Transverse colon (tissue), 3 donors: ENCODE measurements around the gene LAMB4.

Source experiments
- CTCF ChIP-seq, 5 experiments: fragments of 200-600 bp in 3 of 5; fragments of 450-650 bp in 2 of 5; sonication (generic) in 3 of 5; IDR thresholded peaks; 1 replicate in 2 of 5; 2 replicates in 3 of 5; pipeline ENCODE4 v1.5.1; 2016 to 2017; ENCODE audit warnings: antibody characterized with exemption in 5 of 5, inconsistent platforms in 3 of 5, mild to moderate bottlenecking in 2 of 5, moderate library complexity in 1 of 5
- EP300 ChIP-seq: sonication (generic); formaldehyde crosslinking; IDR thresholded peaks from one replicate; pipeline ENCODE4 v1.6.1; 2017; ENCODE audit warnings: antibody characterized with exemption, low read depth
- POLR2A ChIP-seq: fragments of 450-650 bp; IDR thresholded peaks from one replicate; pipeline ENCODE4 v1.6.1; 2016; ENCODE audit warnings: antibody characterized with exemption, mild to moderate bottlenecking, moderate library complexity

GRCh38 chr7:107975394-107976013 is 154.7 kb downstream of the LAMB4 start:
- TF ChIP-seq CTCF (IDR thresholded peaks at IDR 0.05), result no peak
- no peak for TF ChIP-seq EP300
- TF ChIP-seq POLR2A, result no peak
